Psoas muscle (tissue), 8 donors: Measurements from ENCODE around the gene DHH. TPM values are rescaled to one million over a fixed set of nuclear protein-coding genes. Genes with fewer than 3 reads are reported as not detected.
A peak's percentile ranks its signal among the peaks of the same experiment; 100 is the strongest.

Source experiments
- ATAC-seq, 4 donors: fragments of 200-7000 bp; cut with Tn5 transposase; one replicate each; pipeline ENCODE4 v1.9.1; 2020; ENCODE audit warnings: moderate library complexity in 3 of 4, mild to moderate bottlenecking in 2 of 4
- DNase-seq, 2 donors: peaks; one replicate each; pipeline ENCODE4 v3.0.0-alpha.2; 2020
- H3K27ac ChIP-seq: fragments of 200-600 bp; one replicate; pipeline ENCODE4 v1.8.0; 2022
- H3K27me3 ChIP-seq, 3 donors: fragments of 200-600 bp in 1 of 3; one replicate each; pipeline versions ENCODE4 v1.6.1 to v1.8.0; 2013 to 2022; ENCODE audit warnings: low read length in 2 of 3, mild to moderate bottlenecking in 2 of 3, moderate library complexity in 1 of 3; ENCODE audit not compliant: insufficient read depth in 3 of 3
- H3K36me3 ChIP-seq, 2 donors: fragments of 200-600 bp in 1 of 2; one replicate each; pipeline versions ENCODE4 v1.6.1 to v1.8.0; 2013 to 2022; ENCODE audit warnings: low read depth in 1 of 2, mild to moderate bottlenecking in 1 of 2, moderate library complexity in 1 of 2; ENCODE audit not compliant: insufficient read depth in 1 of 2
- H3K4me1 ChIP-seq: fragments of 200-600 bp; one replicate; pipeline ENCODE4 v1.8.0; 2022
- H3K4me3 ChIP-seq: fragments of 200-600 bp; one replicate; pipeline ENCODE4 v1.8.0; 2022; ENCODE audit warnings: mild to moderate bottlenecking
- H3K9me3 ChIP-seq: fragments of 200-600 bp; one replicate; pipeline ENCODE4 v1.8.0; 2022
- CTCF ChIP-seq: fragments of 200-600 bp; IDR thresholded peaks from one replicate; pipeline ENCODE4 v1.8.0; 2022; ENCODE audit warnings: antibody characterized with exemption
- WGBS, 3 donors: extraction: QIAGEN DNeasy Blood & Tissue Kit; methylation state at CpG; one replicate each; pipeline versions ENCODE4 v1.1.6 to v1.1.7; 2013; 5-methylcytosine and 5-hydroxymethylcytosine counted together
- intact Hi-C, 2 donors: fragments of 100-400 bp; cut with DNase I; formaldehyde crosslinking; loops; one replicate each; pipeline versions ENCODE4 v1.11.0 to v1.14.2; 2022
- polyA plus RNA-seq, 3 donors: library from polyadenylated mRNA; stranded (reverse); fragments of 200-250 nt; gene quantifications; one replicate each; pipeline ENCODE4 v1.2.3, GENCODE V29; 2013
- total RNA-seq, 4 donors: library from RNA; stranded (reverse); fragmentation: NEBNext Ultra II Directional in 2 of 4; extraction: Animal tissue kit (Norgen Biotek cat#: 25700) in 2 of 4; gene quantifications; one replicate each; pipeline versions ENCODE4 v1.2.1 to v1.2.4, GENCODE V29; 2021 to 2023
- donor health status: healthy with polysubstance abuse.
- donor health status: DM: no; HTN: no; CAD: no; lungs with moderate emphysema.
- donor health status: Bipolar disorder and iron deficiency.
- donor health status: healthy.
- donor health status: DM: yes; HTN: yes; CAD: no.
- donor health status: DM: no; HTN: no; CAD: no.
- donor health status: DM: no; HTN: no; CAD: no.
- donor health status: DM: yes; HTN: yes; CAD: no.

The DHH gene
- total and polyA plus RNA-seq, 7 donors: 0.07 to 0.43 (median 0.17) TPM

- TF ChIP-seq CTCF: no peak
- no peak for DNase-seq
- intact Hi-C loops: no loop called here
- ATAC-seq: no peak
- Histone ChIP-seq H3K27me3 (no peaks in the 10 kb centered on the region), H3K27ac (no peak overlapping the region), H3K4me3 (no peak overlapping the region), H3K36me3 (peaks cover 6 to 28% of the 10 kb centered on the region in 2 donors), H3K4me1 (peaks cover 9% of the 10 kb centered on the region), H3K9me3 (no peaks in the 10 kb centered on the region)
- 92 to 93% (median 92%) methylated on average over 4 of the region's 4 CpGs for WGBS, 3 donors
Measured at GRCh38 chr12:49126852-49127763, 32.5 kb upstream of the DHH start.

- Histone ChIP-seq H3K27me3 (no peaks in the 10 kb centered on the region), H3K9me3 (no peaks in the 10 kb centered on the region), H3K4me3 (no peak overlapping the region), H3K27ac (no peak overlapping the region), H3K4me1 (no peaks in the 10 kb centered on the region), H3K36me3 (no peaks in the 10 kb centered on the region)
- intact Hi-C loops: loop anchor here (2.0 to 5.0 kb wide), 3 partner anchors 32 to 59 kb away; partner anchors contain the start of gene KMT2D (in 1 of the 2)
- no peak for DNase-seq
- peak; percentile 79 to 96 (median 91) for ATAC-seq
- WGBS, 3 donors: 26 to 29% (median 26%) methylated on average over 6 of the region's 6 CpGs
- peak; percentile 60 for TF ChIP-seq CTCF
Measured at GRCh38 chr12:49121047-49121696, 26.6 kb upstream of the DHH start.

GRCh38 chr12:49111206-49111605 lies 16.6 kb upstream of the DHH start:
- ATAC-seq: peak in 1 of 4 donors; percentile 3
- intact Hi-C loops: loop anchor here (2.0 to 5.0 kb wide), 2 partner anchors 20 to 34 kb away; partner anchors contain the start of gene TUBA1B (in 1 of the 2)
- 48 to 52% (median 51%) methylated on average over 6 of the region's 6 CpGs for WGBS, 3 donors

More at GRCh38 chr12:49111206-49111605, 16.6 kb upstream of the DHH start:
- Histone ChIP-seq H3K4me1 (peaks cover 28% of the 10 kb centered on the region), H3K36me3 (peaks cover 0 to 6% of the 10 kb centered on the region in 2 donors), H3K9me3 (no peaks in the 10 kb centered on the region), H3K27ac (peak overlapping the region; percentile 91), H3K4me3 (peak overlapping the region; percentile 77), H3K27me3 (no peaks in the 10 kb centered on the region)
- no peak for TF ChIP-seq CTCF
- no peak for DNase-seq
